DOHH2 (cell line): Measurements from ENCODE around the gene CMTM4.

Experiments
- CTCF ChIP-seq: fragments of 200-600 bp; sonication (generic); IDR thresholded peaks from one replicate; pipeline ENCODE4 v1.5.1; 2014; ENCODE audit warnings: antibody characterized with exemption, mild to moderate bottlenecking, low read depth, low read length; ENCODE audit not compliant: poor library complexity, severe bottlenecking
- EZH2phosphoT487 ChIP-seq: fragments of 200-600 bp; sonication (generic); IDR thresholded peaks from 2 replicates; pipeline ENCODE4 v1.6.1; 2017; ENCODE audit warnings: borderline replicate concordance, mild to moderate bottlenecking, antibody characterized with exemption, low read length, moderate library complexity, mixed read lengths

- TF ChIP-seq CTCF, result no peak
- TF ChIP-seq EZH2phosphoT487, result no peak
These were observed 127.4 kb downstream of the CMTM4 start for GRCh38 chr16:66569131-66569530.
